Measurements from ENCODE around the gene PRDM11. TPM values are rescaled to one million over a fixed set of nuclear protein-coding genes. Genes with fewer than 3 reads are reported as not detected.

Gene PRDM11
- total RNA-seq, 2 donors from 2014 or later: 4.4 to 7.9 TPM

DNA sequence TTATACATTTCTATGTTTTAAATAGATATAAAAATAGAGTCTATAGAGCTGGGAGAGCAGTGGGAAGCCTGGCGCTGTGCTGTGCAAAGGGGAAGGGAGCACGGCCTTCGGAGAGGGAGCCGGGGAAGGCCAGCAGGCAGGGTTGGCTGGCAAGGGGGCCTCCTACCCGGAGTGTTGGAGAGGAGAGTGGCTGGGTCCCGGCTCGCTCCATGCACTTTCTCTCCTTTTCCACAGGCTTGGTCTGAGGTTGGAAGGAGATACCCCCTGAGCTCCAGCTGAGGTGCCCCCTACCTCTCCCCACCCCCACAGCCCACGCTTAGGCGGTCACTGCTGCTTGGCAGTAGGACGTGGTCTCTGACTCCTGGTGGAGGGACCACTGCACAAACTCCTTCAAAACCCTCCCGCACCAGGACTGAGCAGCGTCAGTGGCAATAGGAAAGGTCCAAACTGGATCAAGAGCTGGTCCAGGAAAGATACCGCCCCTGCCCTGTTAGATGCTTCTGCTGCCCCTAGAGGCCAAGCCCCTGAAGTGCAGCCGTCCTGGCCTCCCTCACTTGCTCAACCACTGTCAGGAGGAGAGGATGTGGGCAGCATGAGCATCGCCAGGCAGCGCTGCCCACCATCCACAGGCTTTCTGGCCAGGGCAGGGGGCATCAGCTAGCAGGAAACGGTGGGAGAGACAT lies 86.8 kb downstream of the PRDM11 start:
- no peak overlapping the region for H3K27ac ChIP-seq
- H3K27me3 ChIP-seq: no peaks in the 10 kb centered on the region
- no peaks in the 10 kb centered on the region for H3K9me3 ChIP-seq
- ATAC-seq (peak; percentile 79), DNase-seq (peak; percentile 69 to 78 (median 72))
- no peak overlapping the region for H3K4me3 ChIP-seq
- WGBS, 2 donors: 52 to 82% methylated on average over 10 to 17 of the region's 17 CpGs
- no peaks in the 10 kb centered on the region for H3K36me3 ChIP-seq (replicated peaks in 1 of 2; ENCODE audit: insufficient read depth in 1 of 2, low read depth in 2 of 2)
- TF ChIP-seq POLR2A (IDR thresholded peaks at IDR 0.05): no peak
- TF ChIP-seq, protein P1, sequence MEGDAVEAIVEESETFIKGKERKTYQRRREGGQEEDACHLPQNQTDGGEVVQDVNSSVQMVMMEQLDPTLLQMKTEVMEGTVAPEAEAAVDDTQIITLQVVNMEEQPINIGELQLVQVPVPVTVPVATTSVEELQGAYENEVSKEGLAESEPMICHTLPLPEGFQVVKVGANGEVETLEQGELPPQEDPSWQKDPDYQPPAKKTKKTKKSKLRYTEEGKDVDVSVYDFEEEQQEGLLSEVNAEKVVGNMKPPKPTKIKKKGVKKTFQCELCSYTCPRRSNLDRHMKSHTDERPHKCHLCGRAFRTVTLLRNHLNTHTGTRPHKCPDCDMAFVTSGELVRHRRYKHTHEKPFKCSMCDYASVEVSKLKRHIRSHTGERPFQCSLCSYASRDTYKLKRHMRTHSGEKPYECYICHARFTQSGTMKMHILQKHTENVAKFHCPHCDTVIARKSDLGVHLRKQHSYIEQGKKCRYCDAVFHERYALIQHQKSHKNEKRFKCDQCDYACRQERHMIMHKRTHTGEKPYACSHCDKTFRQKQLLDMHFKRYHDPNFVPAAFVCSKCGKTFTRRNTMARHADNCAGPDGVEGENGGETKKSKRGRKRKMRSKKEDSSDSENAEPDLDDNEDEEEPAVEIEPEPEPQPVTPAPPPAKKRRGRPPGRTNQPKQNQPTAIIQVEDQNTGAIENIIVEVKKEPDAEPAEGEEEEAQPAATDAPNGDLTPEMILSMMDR (IDR thresholded peaks at IDR 0.05): peak; percentile 67 to 82 (median 72)
- no peaks in the 10 kb centered on the region for H3K4me1 ChIP-seq
- intact Hi-C loops (cut with DNase I): no loop called here

DNA sequence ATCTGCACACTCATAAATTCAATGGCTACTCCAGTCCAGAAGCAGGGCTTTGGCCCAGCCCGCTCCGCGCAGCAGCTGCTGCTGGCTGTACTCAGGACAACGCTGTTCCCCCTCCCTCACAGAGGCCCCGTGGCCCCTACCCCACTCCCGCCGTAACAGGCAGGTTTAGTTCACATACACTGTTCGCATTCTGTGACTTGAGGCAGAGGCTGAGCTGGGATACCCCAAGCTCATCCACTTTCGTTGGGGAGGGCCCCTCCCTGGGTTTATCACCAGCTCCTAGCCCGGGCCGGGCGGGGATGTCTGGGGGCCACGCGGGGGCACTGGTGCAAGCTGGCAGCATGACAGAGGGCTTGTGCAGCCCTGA lies 87.3 kb downstream of the PRDM11 start:
- TF ChIP-seq POLR2A (IDR thresholded peaks at IDR 0.05): no peak
- TF ChIP-seq, protein P1 (IDR thresholded peaks at IDR 0.05): peak in 1 of 7 experiments; percentile 3
- Histone ChIP-seq H3K4me3 (no peak overlapping the region), H3K36me3 (replicated peaks in 1 of 2; ENCODE audit: insufficient read depth in 1 of 2, low read depth in 2 of 2) (no peaks in the 10 kb centered on the region), H3K9me3 (no peaks in the 10 kb centered on the region), H3K27me3 (no peaks in the 10 kb centered on the region), H3K27ac (no peak overlapping the region), H3K4me1 (no peaks in the 10 kb centered on the region)
- 65 to 67% methylated on average over 9 to 14 of the region's 14 CpGs for WGBS, 2 donors
- no peak for ATAC-seq
- DNase-seq: no peak
- intact Hi-C loops (cut with DNase I): no loop called here

DNA sequence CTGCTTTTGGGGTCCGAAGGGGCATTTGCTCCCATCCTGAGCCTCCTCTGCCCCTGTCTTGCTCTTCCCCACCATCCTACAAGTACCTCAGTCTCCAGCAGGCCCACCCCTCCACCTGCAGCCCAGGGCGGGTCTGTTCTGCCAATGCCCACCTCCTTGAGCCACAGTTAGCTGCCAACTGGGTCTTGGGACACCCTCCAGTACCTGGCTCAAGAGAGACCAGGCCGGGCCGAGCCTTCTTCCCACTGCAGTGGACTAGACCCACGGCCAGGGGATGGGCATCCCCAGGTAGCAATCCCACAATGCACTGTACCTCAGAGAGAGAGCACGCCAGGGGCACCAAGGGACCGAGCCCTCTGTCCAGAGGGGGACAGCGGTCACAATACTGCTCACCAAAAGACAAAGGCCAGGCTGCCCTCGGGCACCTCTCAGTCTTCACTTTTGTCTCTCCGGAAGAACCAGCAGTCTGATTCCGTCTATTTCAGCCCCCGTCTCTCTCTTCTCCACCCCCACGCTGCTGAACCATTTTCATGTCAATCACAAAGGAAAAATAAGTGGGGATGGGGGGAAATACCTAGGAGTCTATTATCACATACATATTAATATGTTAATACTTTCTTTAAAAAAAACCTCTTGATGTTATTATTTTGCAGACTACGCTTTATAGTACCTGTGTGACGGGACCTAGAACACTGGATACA lies 88.0 kb downstream of the PRDM11 start:
- H3K27ac ChIP-seq: no peak overlapping the region
- no peaks in the 10 kb centered on the region for H3K4me1 ChIP-seq
- intact Hi-C loops (cut with DNase I): no loop called here
- no peak for DNase-seq
- H3K9me3 ChIP-seq: no peaks in the 10 kb centered on the region
- WGBS, 2 donors: 87 to 90% methylated on average over 13 to 15 of the region's 15 CpGs
- no peak overlapping the region for H3K4me3 ChIP-seq
- H3K36me3 ChIP-seq (replicated peaks in 1 of 2; ENCODE audit: insufficient read depth in 1 of 2, low read depth in 2 of 2): no peaks in the 10 kb centered on the region
- ATAC-seq: no peak
- no peaks in the 10 kb centered on the region for H3K27me3 ChIP-seq
- no peak for TF ChIP-seq POLR2A (IDR thresholded peaks at IDR 0.05)
- TF ChIP-seq, protein P1 (IDR thresholded peaks at IDR 0.05): no peak

DNA sequence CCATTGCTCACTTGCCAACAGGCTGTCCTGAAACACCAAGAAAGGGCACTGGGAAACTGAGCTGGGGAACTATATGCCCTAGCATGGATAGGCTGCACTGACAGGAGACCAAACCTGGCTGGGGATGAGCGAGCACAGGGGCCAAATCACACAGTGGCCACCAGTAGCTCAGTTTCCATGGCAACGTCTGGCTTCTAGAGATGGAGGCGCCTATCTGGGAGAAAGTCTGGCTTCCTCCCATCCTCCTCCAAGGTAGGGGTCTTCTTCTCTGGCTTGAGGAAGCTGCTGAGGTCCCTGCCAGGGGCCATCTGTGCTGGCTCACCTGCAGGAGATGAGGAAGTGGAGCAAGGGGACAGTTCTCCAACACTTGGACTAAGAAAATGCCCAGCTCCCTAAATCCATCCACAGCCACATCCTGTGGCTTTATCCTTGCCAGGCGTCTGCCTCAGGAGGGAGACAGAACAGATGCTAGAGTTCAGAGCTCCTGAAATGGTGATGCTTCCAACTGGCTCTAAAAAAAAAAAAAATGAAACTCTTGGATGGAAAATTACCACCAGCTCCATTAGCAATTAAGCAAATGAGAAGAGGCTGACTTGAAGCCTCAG lies 91.4 kb downstream of the PRDM11 start:
- H3K4me3 ChIP-seq: no peak overlapping the region
- no peak overlapping the region for H3K27ac ChIP-seq
- H3K27me3 ChIP-seq: no peaks in the 10 kb centered on the region
- TF ChIP-seq POLR2A (IDR thresholded peaks at IDR 0.05): no peak
- TF ChIP-seq, protein P1 (IDR thresholded peaks at IDR 0.05): no peak
- no peaks in the 10 kb centered on the region for H3K36me3 ChIP-seq (replicated peaks in 1 of 2; ENCODE audit: insufficient read depth in 1 of 2, low read depth in 2 of 2)
- DNase-seq (no peak), ATAC-seq (no peak)
- H3K9me3 ChIP-seq: no peaks in the 10 kb centered on the region
- intact Hi-C loops (cut with DNase I): no loop called here
- WGBS, 2 donors: 36 to 49% methylated on average over 4 of the region's 4 CpGs
- H3K4me1 ChIP-seq: no peaks in the 10 kb centered on the region

Data from body of pancreas (tissue), 4 donors.